Activated CD8-positive, alpha-beta T cell treated with anti-CD3 and anti-CD28 coated beads for 36 hours (primary cell): ENCODE measurements around the gene RHOG. TPM values are rescaled to one million over a fixed set of nuclear protein-coding genes. Genes with fewer than 3 reads are reported as not detected.

ENCODE experiments used
- ATAC-seq: fragments of 200-7000 bp; cut with Tn5 transposase; one replicate; pipeline ENCODE4 v1.10.0; 2021; ENCODE audit warnings: mild to moderate bottlenecking, moderate library complexity
- CTCF ChIA-PET: fragments of 350-600 bp; sonication (Branson Sonifier 250); formaldehyde crosslinking; loops from one replicate; lab custom pipeline; 2021; ENCODE audit warnings: antibody characterized with exemption; lab: Charles Lee
- POLR2A ChIA-PET: fragments of 350-600 bp; sonication (Branson Sonifier 250); formaldehyde crosslinking; loops from one replicate; lab custom pipeline; 2021; ENCODE audit warnings: antibody characterized with exemption; lab: Charles Lee
- DNase-seq: peaks from one replicate; pipeline ENCODE4 v3.0.0-alpha.2; 2020
- H3K27ac Mint-ChIP-seq: one replicate; pipeline ENCODE4 v1.8.0; 2021; ENCODE audit warnings: mild to moderate bottlenecking, mixed read lengths
- H3K27me3 Mint-ChIP-seq: one replicate; pipeline ENCODE4 v1.8.0; 2021; ENCODE audit warnings: mixed read lengths
- H3K36me3 Mint-ChIP-seq: one replicate; pipeline ENCODE4 v1.8.0; 2021; ENCODE audit warnings: low read depth, mixed read lengths
- H3K4me1 Mint-ChIP-seq: one replicate; pipeline ENCODE4 v1.8.0; 2021; ENCODE audit warnings: low read depth, mixed read lengths
- H3K4me3 Mint-ChIP-seq: one replicate; pipeline ENCODE4 v1.8.0; 2021; ENCODE audit warnings: mild to moderate bottlenecking, moderate library complexity, mixed read lengths
- H3K9me3 Mint-ChIP-seq: one replicate; pipeline ENCODE4 v1.8.0; 2021; ENCODE audit warnings: mixed read lengths
- CTCF ChIP-seq: fragments of 200-600 bp; IDR thresholded peaks from one replicate; pipeline ENCODE4 v1.8.0; 2022; ENCODE audit warnings: antibody characterized with exemption, mild to moderate bottlenecking
- intact Hi-C: fragments of 100-400 bp; cut with micrococcal nuclease; formaldehyde crosslinking; loops from one replicate; pipeline ENCODE4 v1.10.0; 2022
- total RNA-seq, 2 experiments: library from RNA; stranded (reverse); gene quantifications; one replicate each; pipeline ENCODE4 v1.2.3, GENCODE V29; 2021

RHOG gene
- total RNA-seq, 2 experiments from 2014 or later, result 176 to 188 TPM

DNA sequence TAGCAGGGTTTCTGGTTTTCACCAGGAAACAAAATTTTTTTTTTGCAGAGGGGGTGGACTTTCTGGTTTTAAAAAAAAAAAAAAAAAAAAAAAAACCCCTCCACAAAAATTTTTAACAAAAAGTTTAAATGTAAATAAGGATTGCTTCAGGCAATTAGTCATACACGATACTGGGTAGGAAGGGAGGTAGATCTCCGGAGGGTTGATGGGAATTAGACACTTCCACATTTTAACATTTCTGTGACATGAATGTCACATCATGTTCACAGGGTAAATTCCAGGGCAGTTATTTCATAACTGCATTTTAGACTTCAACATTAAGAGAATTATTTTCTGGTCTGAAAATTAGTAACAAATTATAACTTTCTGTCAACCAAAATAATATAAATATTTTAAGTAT, 59.3 kb downstream of the RHOG start:
- Mint-ChIP-seq H3K27ac (peak overlapping the region; percentile 61), H3K4me3 (no peak overlapping the region), H3K9me3 (no peaks in the 10 kb centered on the region), H3K36me3 (peaks cover 53% of the 10 kb centered on the region), H3K27me3 (no peaks in the 10 kb centered on the region), H3K4me1 (peaks cover 46% of the 10 kb centered on the region)
- intact Hi-C loops, result no loop called here
- CTCF ChIA-PET, result interaction anchor here (1.2 to 5.3 kb wide), 3 partner anchors 8 to 292 kb away, joined by 3 to 43 read pairs (median 5); partner anchors contain the start of gene PGAP2
- ATAC-seq (no peak), DNase-seq (no peak)
- no peak for TF ChIP-seq CTCF
- POLR2A ChIA-PET, result no interaction called here

Other genes starting within 250 kb of the RHOG start
- gene ART5, start 199.0 kb downstream of the RHOG start, total RNA-seq, result not detected
- not detected for gene ART1, start 195.8 kb downstream of the RHOG start, total RNA-seq
- gene CHRNA10, start 169.6 kb downstream of the RHOG start, total RNA-seq, result 1 to 10 TPM in 1 of 2 experiments, under 1 TPM in 1; 0.58 to 1.0 TPM
- gene NUP98, start 43.4 kb downstream of the RHOG start, total RNA-seq, result 10 to 100 TPM; 88.4 to 89.9 TPM
- 10 to 100 TPM; 33.1 to 36.7 TPM for gene PGAP2, start 32.4 kb downstream of the RHOG start, total RNA-seq
- gene STIM1, start 14.7 kb upstream of the RHOG start, total RNA-seq, result 10 to 100 TPM; 60.8 to 61.4 TPM